Skeletal muscle cell (primary cell): ENCODE data around the gene WDR12.
"Not testable (repeated sequence)": the region's sequence is repeated elsewhere in the genome, so short reads cannot be mapped to it uniquely, and the experiment has no call there.

Source experiments
- DNase-seq: peaks from one replicate; pipeline ENCODE4 v3.0.0-alpha.2; 2010; ENCODE audit warnings: low read depth
- H3K4me3 ChIP-seq: 2 replicates; pipeline ENCODE4 v1.5.1; 2011; ENCODE audit warnings: low read depth, mild to moderate bottlenecking, control low read depth, low read length, moderate library complexity

Gene WDR12

GRCh38 chr2:202911512-202912341, at the start of gene WDR12, which contains the start of gene CARF:
WDR12 (minus strand) TSS chr2:202911673; CDS start chr2:202911476, 197 bp downstream.
CARF (plus strand) TSS chr2:202912275; CDS start chr2:202941903, 29,628 bp downstream.
- peak; percentile 82 for DNase-seq
- peak within 1 kb of the TSS; percentile 91 for H3K4me3 ChIP-seq

- H3K4me3 ChIP-seq: no peak overlapping the region
- DNase-seq: no peak
These were observed 49.1 kb upstream of the WDR12 start for GRCh38 chr2:202960524-202960923.

- DNase-seq: no peak
- H3K4me3 ChIP-seq: no peak overlapping the region
These were observed 39.1 kb upstream of the WDR12 start for GRCh38 chr2:202950592-202950991.

- not testable (repeated sequence) for DNase-seq, H3K4me3 ChIP-seq
These were observed 37.9 kb upstream of the WDR12 start for GRCh38 chr2:202949333-202949732.

- no peak overlapping the region for H3K4me3 ChIP-seq
- no peak for DNase-seq
These were observed 34.0 kb upstream of the WDR12 start for GRCh38 chr2:202945497-202945896.

GRCh38 chr2:202944816-202945215, 33.3 kb upstream of the WDR12 start:
- no peak for DNase-seq
- H3K4me3 ChIP-seq: no peak overlapping the region

- no peak for DNase-seq
- H3K4me3 ChIP-seq: no peak overlapping the region
These were observed 32.9 kb upstream of the WDR12 start for GRCh38 chr2:202944408-202944807.

GRCh38 chr2:202941771-202942170, 30.3 kb upstream of the WDR12 start:
- no peak overlapping the region for H3K4me3 ChIP-seq
- peak; percentile 15 for DNase-seq

- H3K4me3 ChIP-seq: no peak overlapping the region
- no peak for DNase-seq
These were observed 27.5 kb upstream of the WDR12 start for GRCh38 chr2:202938960-202939359.

- no peak overlapping the region for H3K4me3 ChIP-seq
- no peak for DNase-seq
These were observed 23.0 kb upstream of the WDR12 start for GRCh38 chr2:202934456-202934855.

- no peak overlapping the region for H3K4me3 ChIP-seq
- no peak for DNase-seq
These were observed 22.5 kb upstream of the WDR12 start for GRCh38 chr2:202933958-202934357.

- DNase-seq: no peak
- no peak overlapping the region for H3K4me3 ChIP-seq
These were observed 21.7 kb upstream of the WDR12 start for GRCh38 chr2:202933139-202933510.

GRCh38 chr2:202932425-202933138, 21.1 kb upstream of the WDR12 start:
- peak; percentile 87 for DNase-seq
- H3K4me3 ChIP-seq: no peak overlapping the region

GRCh38 chr2:202918860-202919259, 7.4 kb upstream of the WDR12 start:
- no peak overlapping the region for H3K4me3 ChIP-seq
- DNase-seq: no peak

GRCh38 chr2:202912342-202913201, 1.1 kb upstream of the WDR12 start:
- peak overlapping the region; percentile 91 for H3K4me3 ChIP-seq
- not testable (repeated sequence) for DNase-seq

- peak overlapping the region; percentile 91 for H3K4me3 ChIP-seq
- DNase-seq: no peak
These were observed 316 bp downstream of the WDR12 start for GRCh38 chr2:202911203-202911511.

GRCh38 chr2:202910698-202911097, 775 bp downstream of the WDR12 start:
- peak overlapping the region; percentile 91 for H3K4me3 ChIP-seq
- no peak for DNase-seq

- peak overlapping the region; percentile 91 for H3K4me3 ChIP-seq
- DNase-seq: not testable (repeated sequence)
These were observed 1.2 kb downstream of the WDR12 start for GRCh38 chr2:202910250-202910649.

- no peak for DNase-seq
- H3K4me3 ChIP-seq: no peak overlapping the region
These were observed 1.9 kb downstream of the WDR12 start for GRCh38 chr2:202909394-202910192.
